Measurements from ENCODE around the gene ULK4. TPM values are rescaled to one million over a fixed set of nuclear protein-coding genes. Genes with fewer than 3 reads are reported as not detected.
"Not testable (repeated sequence)": the region's sequence is repeated elsewhere in the genome, so short reads cannot be mapped to it uniquely, and the experiment has no call there.

The ULK4 gene
- total RNA-seq, 2 experiments from 2014 or later, result 21.0 to 21.6 TPM

GRCh38 chr3:41649129-41649739 is 312.7 kb downstream of the ULK4 start:
- peaks cover 7% of the 10 kb centered on the region for H3K9me3 Mint-ChIP-seq

DNA sequence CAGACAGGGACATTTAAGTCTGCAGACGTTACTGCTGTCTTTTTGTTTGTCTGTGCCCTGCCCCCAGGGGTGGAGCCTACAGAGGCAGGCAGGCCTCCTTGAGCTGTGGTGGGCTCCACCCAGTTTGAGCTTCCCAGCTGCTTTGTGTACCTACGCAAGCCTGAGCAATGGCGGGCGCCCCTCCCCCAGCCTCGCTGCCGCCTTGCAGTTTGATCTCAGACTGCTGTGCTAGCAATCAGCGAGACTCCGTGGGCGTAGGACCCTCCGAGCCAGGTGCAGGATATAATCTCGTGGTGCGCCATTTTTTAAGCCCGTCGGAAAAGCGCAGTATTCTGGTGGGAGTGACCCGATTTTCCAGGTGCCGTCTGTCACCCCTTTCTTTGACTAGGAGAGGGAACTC is 314.2 kb downstream of the ULK4 start:
- H3K4me3 Mint-ChIP-seq, DNase-seq, CTCF ChIA-PET: not testable (repeated sequence)

More at GRCh38 chr3:41649129-41649739, 312.7 kb downstream of the ULK4 start:
- Mint-ChIP-seq H3K4me1 (no peaks in the 10 kb centered on the region), H3K27me3 (no peaks in the 10 kb centered on the region), H3K4me3 (no peak overlapping the region), H3K36me3 (ENCODE audit: low read depth) (peaks cover 4% of the 10 kb centered on the region), H3K27ac (no peak overlapping the region)
- POLR2A ChIA-PET, result no interaction called here
- DNase-seq, result no peak
- CTCF ChIA-PET, result no interaction called here

GRCh38 chr3:41640076-41640475 is 321.8 kb downstream of the ULK4 start:
- Mint-ChIP-seq H3K27me3 (no peaks in the 10 kb centered on the region), H3K36me3 (ENCODE audit: low read depth) (no peaks in the 10 kb centered on the region), H3K9me3 (no peaks in the 10 kb centered on the region), H3K27ac (no peak overlapping the region), H3K4me1 (no peaks in the 10 kb centered on the region), H3K4me3 (no peak overlapping the region)
- ChIA-PET POLR2A (no interaction called here), CTCF (interaction anchor here (1.0 to 1.5 kb wide), 2 partner anchors 10 to 18 kb away, joined by 3 to 6 read pairs; no protein-coding TSS in a partner anchor)
- DNase-seq, result no peak

More for the DNA sequence above, 314.2 kb downstream of the ULK4 start:
- H3K27me3 Mint-ChIP-seq; H3K9me3 Mint-ChIP-seq; H3K27ac Mint-ChIP-seq; POLR2A ChIA-PET; H3K4me1 Mint-ChIP-seq; H3K36me3 Mint-ChIP-seq (ENCODE audit: low read depth): not testable (repeated sequence)

DNA sequence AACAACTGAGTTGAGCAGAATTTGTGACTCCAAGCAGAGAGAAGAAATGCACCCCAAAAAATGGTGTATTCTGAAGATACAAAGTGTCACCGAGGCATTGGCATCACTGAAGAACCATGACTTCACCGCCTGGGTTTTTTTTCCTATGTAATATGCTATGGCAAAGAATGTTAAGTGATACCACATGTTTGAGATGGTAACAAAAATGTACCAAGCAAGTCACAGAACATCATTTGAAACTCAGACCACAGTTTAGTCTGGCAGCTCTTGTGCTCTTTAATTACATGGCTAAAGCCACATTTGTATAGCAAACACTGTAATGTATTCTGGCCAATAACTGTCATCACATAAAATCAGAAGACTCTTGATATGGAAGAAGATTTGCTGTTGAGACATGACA is 323.5 kb downstream of the ULK4 start:
- POLR2A ChIA-PET, result no interaction called here
- Mint-ChIP-seq H3K27me3 (no peaks in the 10 kb centered on the region), H3K36me3 (ENCODE audit: low read depth) (no peaks in the 10 kb centered on the region), H3K4me1 (no peaks in the 10 kb centered on the region), H3K9me3 (no peaks in the 10 kb centered on the region), H3K4me3 (no peak overlapping the region), H3K27ac (no peak overlapping the region)
- CTCF ChIA-PET, result no interaction called here
- no peak for DNase-seq

- Mint-ChIP-seq H3K4me3 (no peak overlapping the region), H3K27me3 (no peaks in the 10 kb centered on the region), H3K36me3 (ENCODE audit: low read depth) (no peaks in the 10 kb centered on the region), H3K9me3 (no peaks in the 10 kb centered on the region), H3K4me1 (no peaks in the 10 kb centered on the region), H3K27ac (no peak overlapping the region)
- DNase-seq, result no peak
- CTCF ChIA-PET, result no interaction called here
- POLR2A ChIA-PET, result no interaction called here
These were observed 329.2 kb downstream of the ULK4 start for GRCh38 chr3:41632700-41633099.

DNA sequence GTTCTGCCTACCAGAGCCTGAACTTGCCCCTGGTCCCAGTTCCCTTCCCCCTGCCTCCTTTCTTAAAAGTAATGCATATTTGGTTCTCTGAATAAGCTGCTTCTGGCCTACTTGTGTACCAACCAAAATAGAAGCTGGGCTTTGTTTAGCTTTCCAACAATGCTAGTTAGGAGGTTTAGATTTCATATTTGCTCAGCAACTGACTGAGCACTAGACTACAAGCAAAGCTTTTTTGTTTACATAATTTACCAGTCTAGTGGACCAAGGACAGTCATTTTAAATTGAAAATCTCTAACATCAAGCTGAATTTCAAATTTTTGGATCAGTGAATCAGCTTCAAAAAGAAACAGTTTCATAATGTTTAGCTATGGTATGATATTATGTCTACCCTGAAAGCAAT is 331.2 kb downstream of the ULK4 start:
- CTCF ChIA-PET, result no interaction called here
- Mint-ChIP-seq H3K27ac (no peak overlapping the region), H3K4me1 (no peaks in the 10 kb centered on the region), H3K9me3 (no peaks in the 10 kb centered on the region), H3K36me3 (ENCODE audit: low read depth) (no peaks in the 10 kb centered on the region), H3K27me3 (no peaks in the 10 kb centered on the region), H3K4me3 (no peak overlapping the region)
- POLR2A ChIA-PET, result no interaction called here
- no peak for DNase-seq

DNA sequence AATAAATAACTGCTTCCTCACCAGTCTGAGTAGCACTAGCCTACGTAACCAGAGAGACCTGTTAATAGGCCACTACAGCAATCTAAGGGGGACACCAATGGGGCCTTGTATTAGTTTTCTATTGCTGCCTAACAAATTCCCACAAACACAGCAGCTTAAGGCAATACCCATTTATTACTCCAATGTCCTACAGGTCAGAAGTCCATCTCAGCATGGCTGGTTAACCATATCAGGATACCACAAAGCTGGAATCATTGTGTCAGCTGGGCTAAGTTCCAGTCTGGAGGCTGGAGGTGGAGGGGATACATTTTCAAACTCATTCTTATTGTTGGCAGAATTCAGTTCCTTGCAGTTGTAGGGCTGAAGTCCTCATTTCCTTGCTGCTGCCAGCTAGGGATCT is 331.9 kb downstream of the ULK4 start:
- no peak for DNase-seq
- CTCF ChIA-PET, result interaction anchor here (0.6 to 1.3 kb wide), 2 partner anchors 10 to 70 kb away, joined by 3 to 6 read pairs; no protein-coding TSS in a partner anchor

GRCh38 chr3:41629072-41629471 is 332.8 kb downstream of the ULK4 start:
- CTCF ChIA-PET, result interaction anchor here (1.3 kb wide), 1 partner anchor 11 kb away, joined by 6 read pairs; no protein-coding TSS in a partner anchor
- no peak overlapping the region for H3K27ac Mint-ChIP-seq
- no peaks in the 10 kb centered on the region for H3K4me1 Mint-ChIP-seq
- H3K9me3 Mint-ChIP-seq, result no peaks in the 10 kb centered on the region
- no peaks in the 10 kb centered on the region for H3K36me3 Mint-ChIP-seq (ENCODE audit: low read depth)
- DNase-seq, result no peak
- H3K27me3 Mint-ChIP-seq, result no peaks in the 10 kb centered on the region
- H3K4me3 Mint-ChIP-seq, result no peak overlapping the region
- POLR2A ChIA-PET, result no interaction called here

More for the DNA sequence above, 331.9 kb downstream of the ULK4 start:
- Mint-ChIP-seq H3K27ac (no peak overlapping the region), H3K36me3 (ENCODE audit: low read depth) (no peaks in the 10 kb centered on the region), H3K9me3 (no peaks in the 10 kb centered on the region), H3K27me3 (no peaks in the 10 kb centered on the region), H3K4me3 (no peak overlapping the region), H3K4me1 (no peaks in the 10 kb centered on the region)
- POLR2A ChIA-PET, result no interaction called here

DNA sequence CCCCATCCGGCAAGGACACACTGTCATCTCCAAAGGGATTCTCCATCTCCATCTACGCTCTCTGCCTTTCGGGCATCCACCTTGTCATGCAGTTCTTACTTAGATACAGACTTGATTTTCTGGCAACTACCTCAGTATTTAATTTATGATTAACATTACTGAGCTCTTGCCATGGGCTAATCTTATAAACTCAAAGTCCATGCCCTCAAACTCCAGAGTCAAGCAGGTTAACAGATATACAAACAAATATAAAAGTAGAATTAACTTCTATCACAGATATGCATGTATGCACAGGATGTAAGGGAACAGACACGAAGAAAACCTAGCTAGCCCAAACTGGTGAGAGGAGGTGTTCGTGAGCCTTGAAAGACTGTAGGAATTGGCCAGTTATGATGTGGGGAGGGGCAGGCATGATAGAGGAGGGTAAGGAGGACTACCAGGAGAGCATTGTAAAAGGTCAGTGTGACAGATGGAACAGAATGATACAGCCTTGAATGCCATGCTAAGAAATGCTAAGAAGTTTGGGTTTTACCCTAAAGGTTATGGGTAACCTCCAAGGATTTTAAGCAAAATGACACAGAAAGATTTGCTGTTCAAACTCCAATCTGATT is 334.3 kb downstream of the ULK4 start:
- H3K36me3 Mint-ChIP-seq (ENCODE audit: low read depth), result no peaks in the 10 kb centered on the region
- ChIA-PET CTCF (no interaction called here), POLR2A (no interaction called here)
- no peaks in the 10 kb centered on the region for H3K4me1 Mint-ChIP-seq
- no peaks in the 10 kb centered on the region for H3K9me3 Mint-ChIP-seq
- H3K27me3 Mint-ChIP-seq, result no peaks in the 10 kb centered on the region
- no peak overlapping the region for H3K4me3 Mint-ChIP-seq
- no peak for DNase-seq
- H3K27ac Mint-ChIP-seq, result no peak overlapping the region

DNA sequence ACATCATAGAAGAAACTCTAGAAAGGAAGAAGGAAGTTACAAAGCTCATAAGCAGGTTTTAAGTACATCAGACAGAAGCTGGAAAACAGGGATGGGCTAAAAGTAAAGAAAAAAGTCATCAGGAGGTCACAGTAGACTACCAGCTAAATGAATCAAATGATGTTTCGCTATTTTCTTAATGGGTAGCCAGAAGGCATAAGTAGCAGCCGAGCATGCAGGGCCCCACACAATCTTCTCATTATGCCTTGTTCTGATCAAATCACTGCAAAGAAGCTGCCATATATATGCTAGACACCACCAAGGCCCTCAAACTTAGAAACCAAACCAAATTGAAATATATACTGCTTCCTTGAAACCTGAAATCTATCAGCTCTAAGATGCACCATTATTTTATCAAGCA is 349.1 kb downstream of the ULK4 start:
- Mint-ChIP-seq H3K27ac (no peak overlapping the region), H3K27me3 (no peaks in the 10 kb centered on the region), H3K9me3 (no peaks in the 10 kb centered on the region), H3K4me1 (peaks cover 7% of the 10 kb centered on the region), H3K36me3 (ENCODE audit: low read depth) (no peaks in the 10 kb centered on the region), H3K4me3 (no peak overlapping the region)
- ChIA-PET CTCF (no interaction called here), POLR2A (no interaction called here)
- no peak for DNase-seq

GRCh38 chr3:41611008-41611407 is 350.9 kb downstream of the ULK4 start:
- H3K27me3 Mint-ChIP-seq, result no peaks in the 10 kb centered on the region
- peaks cover 9% of the 10 kb centered on the region for H3K4me1 Mint-ChIP-seq
- H3K36me3 Mint-ChIP-seq (ENCODE audit: low read depth), result no peaks in the 10 kb centered on the region
- H3K4me3 Mint-ChIP-seq, result no peak overlapping the region
- CTCF ChIA-PET, result no interaction called here
- POLR2A ChIA-PET, result no interaction called here
- H3K9me3 Mint-ChIP-seq, result no peaks in the 10 kb centered on the region
- H3K27ac Mint-ChIP-seq, result no peak overlapping the region
- DNase-seq, result no peak

DNA sequence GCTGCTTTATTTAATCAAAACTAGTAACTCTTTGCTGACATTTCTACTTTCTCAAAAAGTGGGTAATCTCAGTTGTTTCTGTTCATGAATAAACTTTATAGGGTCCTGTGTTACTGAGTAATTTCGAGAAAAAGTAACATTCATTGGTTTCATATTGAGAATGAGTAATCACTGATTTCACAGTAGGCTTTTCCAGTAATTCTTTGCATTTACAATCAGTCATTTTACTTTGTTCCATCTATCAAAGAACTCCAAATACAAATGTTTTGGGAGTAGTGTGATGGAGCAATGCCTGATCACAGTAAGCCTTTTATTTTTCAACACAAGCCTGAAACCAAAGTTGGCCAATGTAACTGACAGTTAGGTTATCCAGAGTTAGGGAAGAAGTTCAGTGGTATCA is 353.6 kb downstream of the ULK4 start:
- ChIA-PET CTCF (no interaction called here), POLR2A (no interaction called here)
- peaks cover 9% of the 10 kb centered on the region for H3K4me1 Mint-ChIP-seq
- no peaks in the 10 kb centered on the region for H3K9me3 Mint-ChIP-seq
- H3K36me3 Mint-ChIP-seq (ENCODE audit: low read depth), result no peaks in the 10 kb centered on the region
- H3K27me3 Mint-ChIP-seq, result no peaks in the 10 kb centered on the region
- H3K27ac Mint-ChIP-seq, result no peak overlapping the region
- H3K4me3 Mint-ChIP-seq, result no peak overlapping the region
- no peak for DNase-seq

DNA sequence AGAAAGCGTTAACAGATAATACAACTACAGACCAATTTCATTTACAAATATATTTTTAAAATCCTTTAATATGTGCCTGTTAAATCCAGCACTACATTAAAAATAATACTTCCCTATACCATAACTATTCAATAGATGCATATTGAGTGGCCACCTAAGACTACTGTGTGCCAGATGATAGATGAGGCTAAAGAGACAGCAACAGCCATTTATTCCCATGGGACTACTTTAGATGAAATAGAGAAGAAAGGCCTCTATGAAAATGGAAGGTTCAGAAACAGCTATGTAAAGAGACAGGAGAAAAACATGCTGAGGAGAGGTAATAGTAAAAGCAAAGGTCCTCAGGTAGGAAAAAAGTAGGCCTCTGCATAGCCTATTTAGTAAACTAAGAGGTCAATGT is 358.1 kb downstream of the ULK4 start:
- CTCF ChIA-PET, result no interaction called here
- DNase-seq, result no peak
- Mint-ChIP-seq H3K9me3 (no peaks in the 10 kb centered on the region), H3K27me3 (no peaks in the 10 kb centered on the region), H3K4me1 (peaks cover 15% of the 10 kb centered on the region), H3K4me3 (no peak overlapping the region), H3K27ac (no peak overlapping the region), H3K36me3 (ENCODE audit: low read depth) (no peaks in the 10 kb centered on the region)
- POLR2A ChIA-PET, result no interaction called here

GRCh38 chr3:41602121-41602520 is 359.8 kb downstream of the ULK4 start:
- Mint-ChIP-seq H3K9me3 (no peaks in the 10 kb centered on the region), H3K4me3 (no peak overlapping the region), H3K36me3 (ENCODE audit: low read depth) (no peaks in the 10 kb centered on the region), H3K27ac (no peak overlapping the region), H3K27me3 (no peaks in the 10 kb centered on the region), H3K4me1 (peaks cover 6% of the 10 kb centered on the region)
- no peak for DNase-seq
- POLR2A ChIA-PET, result no interaction called here
- CTCF ChIA-PET, result no interaction called here
